Measurements from ENCODE around the gene MRPL37. TPM values are rescaled to one million over a fixed set of nuclear protein-coding genes. Genes with fewer than 3 reads are reported as not detected.

MRPL37 gene
- 45.0 TPM for total RNA-seq
- polyA plus RNA-seq (ENCODE audit: insufficient read depth in 1 of 8, insufficient read length in 8 of 8, low replicate concordance in 1 of 8), result 10 to 100 TPM; 59.3 to 70.2 (median 62.9) TPM
- long read RNA-seq, donor 1, transcript MRPL37-202 (7 exons, 1,483 nt), result major isoform, 14 of 14 reads
- long read RNA-seq, donor 1, partial matches to known transcripts, result 0 of 14 reads
- long read RNA-seq, donor 1, other reads (novel, unspliced or antisense), result 0 of 14 reads
- long read RNA-seq, donor 2, transcript MRPL37-202 (7 exons, 1,483 nt), result major isoform, 5 of 5 reads
- long read RNA-seq, donor 2, partial matches to known transcripts, result 0 of 5 reads
- long read RNA-seq, donor 2, other reads (novel, unspliced or antisense), result 0 of 5 reads
- long read RNA-seq, donor 3, transcript MRPL37-202 (7 exons, 1,483 nt), result major isoform, 28 of 28 reads
- long read RNA-seq, donor 3, partial matches to known transcripts, result 0 of 28 reads
- long read RNA-seq, donor 3, other reads (novel, unspliced or antisense), result 0 of 28 reads
- long read RNA-seq, donor 4, transcript MRPL37-202 (7 exons, 1,483 nt), result major isoform, 16 of 23 reads
- long read RNA-seq, donor 4, partial matches to known transcripts, result 7 of 23 reads
- long read RNA-seq, donor 4, other reads (novel, unspliced or antisense), result 0 of 23 reads
- long read RNA-seq, donor 5, transcript MRPL37-202 (7 exons, 1,483 nt), result major isoform, 46 of 64 reads
- long read RNA-seq, donor 5, partial matches to known transcripts, result 12 of 64 reads
- long read RNA-seq, donor 5, other reads (novel, unspliced or antisense), result 6 of 64 reads
- long read RNA-seq, donor 6, transcript MRPL37-202 (7 exons, 1,483 nt), result major isoform, 39 of 56 reads
- long read RNA-seq, donor 6, partial matches to known transcripts, result 10 of 56 reads
- long read RNA-seq, donor 6, other reads (novel, unspliced or antisense), result 7 of 56 reads
- long read RNA-seq, donor 7, transcript MRPL37-202 (7 exons, 1,483 nt), result major isoform, 23 of 81 reads
- long read RNA-seq, donor 7, partial matches to known transcripts, result 49 of 81 reads
- long read RNA-seq, donor 7, other reads (novel, unspliced or antisense), result 7 of 81 reads
- long read RNA-seq, donor 8, transcript MRPL37-202 (7 exons, 1,483 nt), result major isoform, 19 of 27 reads
- long read RNA-seq, donor 8, partial matches to known transcripts, result 8 of 27 reads
- long read RNA-seq, donor 8, other reads (novel, unspliced or antisense), result 0 of 27 reads
- long read RNA-seq, donor 9, transcript MRPL37-202 (7 exons, 1,483 nt), result major isoform, 12 of 73 reads
- long read RNA-seq, donor 9, partial matches to known transcripts, result 61 of 73 reads
- long read RNA-seq, donor 9, other reads (novel, unspliced or antisense), result 0 of 73 reads
- long read RNA-seq, donor 10, transcript MRPL37-202 (7 exons, 1,483 nt), result major isoform, 27 of 36 reads
- long read RNA-seq, donor 10, partial matches to known transcripts, result 8 of 36 reads
- long read RNA-seq, donor 10, other reads (novel, unspliced or antisense), result 0 of 36 reads
- long read RNA-seq, donor 11, transcript MRPL37-202 (7 exons, 1,483 nt), result major isoform, 24 of 64 reads
- long read RNA-seq, donor 11, partial matches to known transcripts, result 40 of 64 reads
- long read RNA-seq, donor 11, other reads (novel, unspliced or antisense), result 0 of 64 reads

DNA sequence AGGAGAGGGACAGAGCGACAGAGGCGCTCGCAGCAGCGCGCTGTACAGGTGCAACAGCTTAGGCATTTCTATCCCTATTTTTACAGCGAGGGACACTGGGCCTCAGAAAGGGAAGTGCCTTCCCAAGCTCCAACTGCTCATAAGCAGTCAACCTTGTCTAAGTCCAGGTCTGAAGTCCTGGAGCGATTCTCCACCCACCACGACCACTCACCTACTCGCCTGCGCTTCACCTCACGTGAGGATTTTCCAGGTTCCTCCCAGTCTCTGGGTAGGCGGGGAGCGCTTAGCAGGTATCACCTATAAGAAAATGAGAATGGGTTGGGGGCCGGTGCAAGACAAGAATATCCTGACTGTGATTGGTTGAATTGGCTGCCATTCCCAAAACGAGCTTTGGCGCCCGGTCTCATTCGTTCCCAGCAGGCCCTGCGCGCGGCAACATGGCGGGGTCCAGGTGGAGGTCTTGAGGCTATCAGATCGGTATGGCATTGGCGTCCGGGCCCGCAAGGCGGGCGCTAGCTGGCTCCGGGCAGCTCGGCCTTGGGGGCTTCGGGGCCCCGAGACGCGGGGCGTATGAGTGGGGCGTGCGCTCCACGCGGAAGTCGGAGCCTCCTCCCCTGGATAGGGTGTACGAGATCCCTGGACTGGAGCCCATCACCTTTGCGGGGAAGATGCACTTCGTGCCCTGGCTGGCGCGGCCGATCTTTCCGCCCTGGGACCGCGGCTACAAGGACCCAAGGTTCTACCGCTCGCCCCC is at the start of gene MRPL37, which contains the start of gene CYB5RL:
Gene MRPL37 (plus strand): TSS at position 403 of the 754 bp plus-strand sequence. CDS start 77 bp downstream, at position 480.
Gene CYB5RL (minus strand): TSS at position 266 of the 754 bp plus-strand sequence. CDS start 4,414 bp downstream, outside the sequence.
- Histone ChIP-seq H3K4me3 (ENCODE audit: low read length) (peak within 1 kb of the TSS; percentile 100), H3K27ac (ENCODE audit: low read length) (peak within 1 kb of the TSS; percentile 65), H3K36me3 (ENCODE audit: control insufficient read depth, insufficient read depth, low read length) (peaks cover 16% of the 10 kb centered on the region), H3K4me1 (ENCODE audit: control insufficient read depth, insufficient read depth, low read length) (peaks cover 18% of the 10 kb centered on the region), H3K9me3 (replicated peaks; ENCODE audit: control insufficient read depth, low read depth, low read length) (no peaks in the 10 kb centered on the region), H3K27me3 (ENCODE audit: control insufficient read depth, insufficient read depth, low read length) (no peaks in the 10 kb centered on the region)
- peak; percentile 99 for DNase-seq
- under 1% methylated on average over 44 of the region's 51 CpGs for WGBS (ENCODE audit: insufficient coverage)

DNA sequence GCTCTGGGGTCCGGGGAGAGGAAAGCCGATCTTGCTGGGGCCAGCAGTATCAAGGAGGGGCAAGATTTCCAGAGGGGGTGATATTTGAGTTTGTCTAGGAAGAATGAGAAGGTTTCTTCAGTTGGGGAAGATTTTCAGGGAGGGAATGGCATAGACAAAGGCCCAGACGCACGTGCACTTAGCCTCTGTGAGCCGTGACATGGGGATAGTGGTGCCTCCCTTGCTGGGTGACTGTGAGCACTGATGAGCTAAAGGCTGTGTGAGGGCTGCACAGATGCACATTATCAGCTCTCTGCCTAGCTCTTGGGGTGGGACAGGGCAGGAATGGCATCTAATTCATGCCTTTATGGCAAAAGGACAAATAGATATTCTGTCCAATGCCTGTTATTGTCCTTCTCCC is 49.0 kb upstream of the MRPL37 start:
- Histone ChIP-seq H3K9me3 (replicated peaks; ENCODE audit: control insufficient read depth, low read depth, low read length) (no peaks in the 10 kb centered on the region), H3K4me3 (ENCODE audit: low read length) (no peak overlapping the region), H3K27me3 (ENCODE audit: control insufficient read depth, insufficient read depth, low read length) (peaks cover 3% of the 10 kb centered on the region), H3K36me3 (ENCODE audit: control insufficient read depth, insufficient read depth, low read length) (no peaks in the 10 kb centered on the region), H3K4me1 (ENCODE audit: control insufficient read depth, insufficient read depth, low read length) (peaks cover 8% of the 10 kb centered on the region), H3K27ac (ENCODE audit: low read length) (no peak overlapping the region)
- WGBS (ENCODE audit: insufficient coverage), result 78% methylated on average over 4 of the region's 5 CpGs
- no peak for DNase-seq

- no peaks in the 10 kb centered on the region for H3K36me3 ChIP-seq (ENCODE audit: control insufficient read depth, insufficient read depth, low read length)
- H3K4me3 ChIP-seq (ENCODE audit: low read length), result no peak within 1 kb of the TSS
- H3K4me1 ChIP-seq (ENCODE audit: control insufficient read depth, insufficient read depth, low read length), result peaks cover 8% of the 10 kb centered on the region
- H3K27ac ChIP-seq (ENCODE audit: low read length), result peak within 1 kb of the TSS; percentile 9
- no peaks in the 10 kb centered on the region for H3K9me3 ChIP-seq (replicated peaks; ENCODE audit: control insufficient read depth, low read depth, low read length)
- WGBS (ENCODE audit: insufficient coverage), result 100% methylated on average over 1 of the region's 5 CpGs
- DNase-seq, result no peak
- H3K27me3 ChIP-seq (ENCODE audit: control insufficient read depth, insufficient read depth, low read length), result peaks cover 3% of the 10 kb centered on the region
These were observed 47.3 kb upstream of the MRPL37 start, which contains the start of gene CDCP2 for GRCh38 chr1:54152696-54153095. Gene CDCP2 (minus strand): TSS chr1:54153000. CDS start chr1:54152922, 78 bp downstream.

DNA sequence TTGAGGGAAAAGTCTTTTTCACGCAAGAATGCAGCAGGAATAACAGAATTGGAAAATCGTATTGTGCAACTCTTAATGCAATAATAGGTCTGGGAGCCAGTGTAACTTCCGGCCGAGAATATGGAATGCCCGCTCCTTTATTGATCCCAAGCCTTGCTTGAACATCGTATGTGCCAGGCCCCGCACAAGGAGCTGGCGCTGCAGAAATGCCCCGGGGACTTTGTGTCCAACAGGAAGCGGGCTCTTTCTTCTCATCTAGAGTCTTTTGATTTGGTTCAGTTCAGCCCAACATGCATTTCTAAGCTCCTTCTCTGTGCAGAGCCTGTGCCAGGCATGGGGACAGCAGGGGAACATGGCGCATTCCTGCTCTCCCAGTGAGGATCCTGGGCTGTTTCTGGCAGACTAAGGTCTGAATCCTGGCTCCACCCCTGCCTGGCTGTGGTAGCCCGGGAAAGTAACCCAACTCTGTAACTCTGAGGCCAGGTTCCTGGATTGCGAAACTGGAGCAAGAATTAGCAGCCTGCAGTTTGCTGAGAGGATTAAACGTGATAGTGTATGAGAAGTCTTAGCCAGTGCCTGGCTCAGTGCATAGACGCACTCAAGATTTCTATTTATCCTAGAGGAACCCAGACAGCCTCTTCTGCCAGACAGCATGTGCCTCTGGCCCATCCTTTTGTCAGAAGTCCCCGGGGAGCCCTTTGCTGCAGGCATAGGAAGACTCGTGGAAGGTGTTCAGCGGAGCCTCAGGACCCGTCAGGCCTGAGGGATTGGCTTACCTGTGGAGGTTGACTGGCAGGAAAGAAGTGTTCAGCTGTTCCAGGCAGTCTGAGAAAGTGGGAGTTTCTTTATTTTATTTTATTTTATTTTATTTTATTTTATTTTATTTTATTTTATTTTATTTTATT is 46.2 kb upstream of the MRPL37 start:
- peak overlapping the region; percentile 9 for H3K27ac ChIP-seq (ENCODE audit: low read length)
- H3K4me1 ChIP-seq (ENCODE audit: control insufficient read depth, insufficient read depth, low read length), result peaks cover 8% of the 10 kb centered on the region
- no peak overlapping the region for H3K4me3 ChIP-seq (ENCODE audit: low read length)
- H3K27me3 ChIP-seq (ENCODE audit: control insufficient read depth, insufficient read depth, low read length), result peaks cover 3% of the 10 kb centered on the region
- DNase-seq, result peak; percentile 80
- no peaks in the 10 kb centered on the region for H3K36me3 ChIP-seq (ENCODE audit: control insufficient read depth, insufficient read depth, low read length)
- no peaks in the 10 kb centered on the region for H3K9me3 ChIP-seq (replicated peaks; ENCODE audit: control insufficient read depth, low read depth, low read length)
- WGBS (ENCODE audit: insufficient coverage), result 23% methylated on average over 13 of the region's 19 CpGs

GRCh38 chr1:54156201-54156600 is 43.8 kb upstream of the MRPL37 start:
- no peak overlapping the region for H3K4me3 ChIP-seq (ENCODE audit: low read length)
- H3K27me3 ChIP-seq (ENCODE audit: control insufficient read depth, insufficient read depth, low read length), result peaks cover 3% of the 10 kb centered on the region
- WGBS (ENCODE audit: insufficient coverage), result 89% methylated on average over 1 of the region's 3 CpGs
- peaks cover 11% of the 10 kb centered on the region for H3K4me1 ChIP-seq (ENCODE audit: control insufficient read depth, insufficient read depth, low read length)
- no peak overlapping the region for H3K27ac ChIP-seq (ENCODE audit: low read length)
- no peak for DNase-seq
- H3K9me3 ChIP-seq (replicated peaks; ENCODE audit: control insufficient read depth, low read depth, low read length), result no peaks in the 10 kb centered on the region
- no peaks in the 10 kb centered on the region for H3K36me3 ChIP-seq (ENCODE audit: control insufficient read depth, insufficient read depth, low read length)

GRCh38 chr1:54156986-54157385 is 43.0 kb upstream of the MRPL37 start:
- WGBS (ENCODE audit: insufficient coverage), result 87% methylated on average over 7 of the region's 7 CpGs
- H3K4me1 ChIP-seq (ENCODE audit: control insufficient read depth, insufficient read depth, low read length), result peaks cover 11% of the 10 kb centered on the region
- H3K27ac ChIP-seq (ENCODE audit: low read length), result no peak overlapping the region
- no peak for DNase-seq
- no peaks in the 10 kb centered on the region for H3K9me3 ChIP-seq (replicated peaks; ENCODE audit: control insufficient read depth, low read depth, low read length)
- no peaks in the 10 kb centered on the region for H3K36me3 ChIP-seq (ENCODE audit: control insufficient read depth, insufficient read depth, low read length)
- no peak overlapping the region for H3K4me3 ChIP-seq (ENCODE audit: low read length)
- H3K27me3 ChIP-seq (ENCODE audit: control insufficient read depth, insufficient read depth, low read length), result peaks cover 3% of the 10 kb centered on the region

DNA sequence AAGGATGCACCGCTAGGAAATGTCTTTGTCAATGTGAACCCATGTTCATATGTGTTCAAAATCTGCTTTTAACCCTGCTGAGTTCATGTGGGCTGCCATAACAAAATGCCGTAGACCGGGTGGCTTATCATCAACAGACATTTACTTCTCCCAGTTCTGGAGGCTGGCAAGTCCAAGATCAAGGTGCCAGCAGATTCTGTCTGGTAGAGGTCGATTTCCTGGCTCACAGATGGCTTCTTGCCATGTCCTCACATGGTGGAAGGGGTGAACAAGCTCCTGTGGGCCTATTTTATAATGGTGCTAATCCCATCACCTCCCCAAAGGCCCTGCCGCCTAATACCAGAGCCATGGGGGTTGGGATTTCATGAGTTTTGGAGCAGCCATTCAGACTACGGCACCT is 42.6 kb upstream of the MRPL37 start:
- Histone ChIP-seq H3K9me3 (replicated peaks; ENCODE audit: control insufficient read depth, low read depth, low read length) (no peaks in the 10 kb centered on the region), H3K36me3 (ENCODE audit: control insufficient read depth, insufficient read depth, low read length) (no peaks in the 10 kb centered on the region), H3K4me3 (ENCODE audit: low read length) (no peak overlapping the region), H3K27ac (ENCODE audit: low read length) (no peak overlapping the region), H3K27me3 (ENCODE audit: control insufficient read depth, insufficient read depth, low read length) (peaks cover 3% of the 10 kb centered on the region), H3K4me1 (ENCODE audit: control insufficient read depth, insufficient read depth, low read length) (peaks cover 11% of the 10 kb centered on the region)
- no peak for DNase-seq
- 100% methylated on average over 1 of the region's 6 CpGs for WGBS (ENCODE audit: insufficient coverage)

- WGBS (ENCODE audit: insufficient coverage), result 100% methylated on average over 2 of the region's 3 CpGs
- Histone ChIP-seq H3K4me1 (ENCODE audit: control insufficient read depth, insufficient read depth, low read length) (peaks cover 11% of the 10 kb centered on the region), H3K36me3 (ENCODE audit: control insufficient read depth, insufficient read depth, low read length) (no peaks in the 10 kb centered on the region), H3K27ac (ENCODE audit: low read length) (no peak overlapping the region), H3K27me3 (ENCODE audit: control insufficient read depth, insufficient read depth, low read length) (peaks cover 3% of the 10 kb centered on the region), H3K4me3 (ENCODE audit: low read length) (no peak overlapping the region), H3K9me3 (replicated peaks; ENCODE audit: control insufficient read depth, low read depth, low read length) (no peaks in the 10 kb centered on the region)
- DNase-seq, result no peak
These were observed 41.9 kb upstream of the MRPL37 start for GRCh38 chr1:54158071-54158470.

All from muscle of leg (tissue), 16 donors.